ENCODE data around the gene PUS10. TPM values are rescaled to one million over a fixed set of nuclear protein-coding genes. Genes with fewer than 3 reads are reported as not detected.

The PUS10 gene
- total RNA-seq, 6 donors from 2014 or later: 6.1 to 28.3 (median 10.3) TPM

DNA sequence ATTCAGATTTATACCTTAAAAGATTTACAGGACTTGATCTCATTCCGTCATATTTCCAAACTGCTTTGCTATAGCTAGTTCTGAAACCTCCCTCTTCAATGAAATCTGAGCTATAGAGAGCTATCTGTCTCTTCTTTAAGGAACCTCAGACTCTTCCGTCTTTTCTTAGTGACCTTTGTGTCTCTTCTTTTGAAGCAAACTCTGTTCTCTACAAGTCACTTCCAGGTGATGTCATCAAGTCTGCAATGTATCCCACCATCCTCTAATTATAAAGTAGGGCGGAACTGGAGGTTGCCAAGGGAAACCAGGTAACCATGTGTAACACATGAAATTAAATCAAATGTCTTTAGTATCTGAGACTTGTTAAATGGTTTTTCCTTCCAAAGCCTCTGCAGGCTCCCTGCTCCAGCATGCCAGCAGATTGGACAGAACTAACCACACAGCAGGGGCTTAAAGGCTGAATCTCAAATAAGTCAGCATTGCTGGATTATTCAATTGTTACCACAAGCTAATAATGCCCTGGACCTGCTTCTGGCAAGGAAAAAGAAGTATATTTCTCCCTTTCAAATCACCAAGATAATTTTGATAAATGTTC lies 41.7 kb downstream of the PUS10 start:
- WGBS, 2 donors: 88 to 95% methylated on average over 3 of the region's 3 CpGs
- Histone ChIP-seq H3K4me1 (peaks cover 0 to 3% (median 0%) of the 10 kb centered on the region in 4 donors), H3K9me3 (no peaks in the 10 kb centered on the region), H3K36me3 (no peaks in the 10 kb centered on the region), H3K4me3 (no peak overlapping the region), H3K27ac (no peak overlapping the region), H3K27me3 (no peaks in the 10 kb centered on the region)
- no peak for DNase-seq
- ATAC-seq (ENCODE audit: low FRiP score in 2 of 2): no peak
- TF ChIP-seq, protein P1, sequence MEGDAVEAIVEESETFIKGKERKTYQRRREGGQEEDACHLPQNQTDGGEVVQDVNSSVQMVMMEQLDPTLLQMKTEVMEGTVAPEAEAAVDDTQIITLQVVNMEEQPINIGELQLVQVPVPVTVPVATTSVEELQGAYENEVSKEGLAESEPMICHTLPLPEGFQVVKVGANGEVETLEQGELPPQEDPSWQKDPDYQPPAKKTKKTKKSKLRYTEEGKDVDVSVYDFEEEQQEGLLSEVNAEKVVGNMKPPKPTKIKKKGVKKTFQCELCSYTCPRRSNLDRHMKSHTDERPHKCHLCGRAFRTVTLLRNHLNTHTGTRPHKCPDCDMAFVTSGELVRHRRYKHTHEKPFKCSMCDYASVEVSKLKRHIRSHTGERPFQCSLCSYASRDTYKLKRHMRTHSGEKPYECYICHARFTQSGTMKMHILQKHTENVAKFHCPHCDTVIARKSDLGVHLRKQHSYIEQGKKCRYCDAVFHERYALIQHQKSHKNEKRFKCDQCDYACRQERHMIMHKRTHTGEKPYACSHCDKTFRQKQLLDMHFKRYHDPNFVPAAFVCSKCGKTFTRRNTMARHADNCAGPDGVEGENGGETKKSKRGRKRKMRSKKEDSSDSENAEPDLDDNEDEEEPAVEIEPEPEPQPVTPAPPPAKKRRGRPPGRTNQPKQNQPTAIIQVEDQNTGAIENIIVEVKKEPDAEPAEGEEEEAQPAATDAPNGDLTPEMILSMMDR (IDR thresholded peaks at IDR 0.05): no peak
- no peak for TF ChIP-seq POLR2AphosphoS5 (IDR thresholded peaks at IDR 0.05)

DNA sequence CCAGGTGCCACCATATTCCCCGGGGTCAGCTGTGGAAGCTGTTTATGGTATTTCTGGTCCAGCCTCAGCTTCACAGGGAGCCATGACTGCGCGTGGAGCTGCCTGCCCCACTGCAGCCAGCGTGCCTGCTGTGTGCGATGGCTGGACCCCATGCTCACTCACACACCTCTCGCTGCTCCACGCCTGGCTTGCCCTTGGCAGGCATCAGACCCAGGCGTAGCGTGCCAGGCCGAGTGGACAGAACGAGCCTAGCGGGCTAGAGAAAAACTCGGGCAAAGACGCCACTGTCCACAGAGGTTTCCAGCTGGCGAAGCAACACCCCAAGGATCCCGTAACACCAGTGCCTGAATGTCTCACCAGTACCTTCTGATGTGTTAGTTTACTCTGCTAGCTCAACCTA lies 43.4 kb downstream of the PUS10 start:
- Histone ChIP-seq H3K4me1 (peaks cover 0 to 3% (median 0%) of the 10 kb centered on the region in 4 donors), H3K27me3 (no peaks in the 10 kb centered on the region), H3K27ac (no peak overlapping the region), H3K9me3 (no peaks in the 10 kb centered on the region), H3K4me3 (no peak overlapping the region), H3K36me3 (no peaks in the 10 kb centered on the region)
- 98 to 99% methylated on average over 16 of the region's 16 CpGs for WGBS, 2 donors
- peak in 1 of 2 donors; percentile 31 for DNase-seq
- TF ChIP-seq, protein P1 (IDR thresholded peaks at IDR 0.05): no peak
- TF ChIP-seq POLR2A (IDR thresholded peaks at IDR 0.05) (no peak), EP300 (IDR thresholded peaks at IDR 0.05) (no peak), POLR2AphosphoS5 (IDR thresholded peaks at IDR 0.05) (no peak)
- peak in 1 of 2 donors; percentile 41 for ATAC-seq (ENCODE audit: low FRiP score in 2 of 2)

DNA sequence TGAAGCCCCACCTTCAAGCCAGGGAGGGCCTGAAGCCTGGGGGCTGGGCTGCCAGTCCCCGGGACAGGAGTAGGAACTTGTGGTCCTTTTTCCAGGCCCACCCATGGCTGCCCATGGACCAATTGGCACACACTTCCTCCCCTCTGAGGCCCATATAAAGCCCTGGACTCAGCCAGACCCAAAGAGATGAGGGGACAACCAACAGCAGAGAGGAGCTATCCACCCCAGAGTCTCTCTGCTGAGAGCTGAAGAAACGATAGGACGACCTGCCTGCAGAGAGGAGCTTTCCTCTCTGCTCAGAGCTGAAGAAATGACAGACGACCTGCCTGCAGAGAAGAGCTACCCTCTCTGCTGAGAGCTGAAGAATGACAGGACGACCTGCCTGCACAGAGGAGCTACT lies 44.4 kb downstream of the PUS10 start:
- no peak for TF ChIP-seq POLR2A (IDR thresholded peaks at IDR 0.05)
- TF ChIP-seq EP300 (IDR thresholded peaks at IDR 0.05): no peak
- TF ChIP-seq POLR2AphosphoS5 (IDR thresholded peaks at IDR 0.05): no peak
- TF ChIP-seq, protein P1 (IDR thresholded peaks at IDR 0.05): no peak
- Histone ChIP-seq H3K36me3 (no peaks in the 10 kb centered on the region), H3K27ac (no peak overlapping the region), H3K9me3 (no peaks in the 10 kb centered on the region), H3K27me3 (no peaks in the 10 kb centered on the region), H3K4me3 (no peak overlapping the region), H3K4me1 (peaks cover 0 to 3% (median 0%) of the 10 kb centered on the region in 4 donors)
- WGBS, 2 donors: 87 to 91% methylated on average over 5 of the region's 5 CpGs
- no peak for DNase-seq
- peak in 1 of 2 donors; percentile 37 for ATAC-seq (ENCODE audit: low FRiP score in 2 of 2)

DNA sequence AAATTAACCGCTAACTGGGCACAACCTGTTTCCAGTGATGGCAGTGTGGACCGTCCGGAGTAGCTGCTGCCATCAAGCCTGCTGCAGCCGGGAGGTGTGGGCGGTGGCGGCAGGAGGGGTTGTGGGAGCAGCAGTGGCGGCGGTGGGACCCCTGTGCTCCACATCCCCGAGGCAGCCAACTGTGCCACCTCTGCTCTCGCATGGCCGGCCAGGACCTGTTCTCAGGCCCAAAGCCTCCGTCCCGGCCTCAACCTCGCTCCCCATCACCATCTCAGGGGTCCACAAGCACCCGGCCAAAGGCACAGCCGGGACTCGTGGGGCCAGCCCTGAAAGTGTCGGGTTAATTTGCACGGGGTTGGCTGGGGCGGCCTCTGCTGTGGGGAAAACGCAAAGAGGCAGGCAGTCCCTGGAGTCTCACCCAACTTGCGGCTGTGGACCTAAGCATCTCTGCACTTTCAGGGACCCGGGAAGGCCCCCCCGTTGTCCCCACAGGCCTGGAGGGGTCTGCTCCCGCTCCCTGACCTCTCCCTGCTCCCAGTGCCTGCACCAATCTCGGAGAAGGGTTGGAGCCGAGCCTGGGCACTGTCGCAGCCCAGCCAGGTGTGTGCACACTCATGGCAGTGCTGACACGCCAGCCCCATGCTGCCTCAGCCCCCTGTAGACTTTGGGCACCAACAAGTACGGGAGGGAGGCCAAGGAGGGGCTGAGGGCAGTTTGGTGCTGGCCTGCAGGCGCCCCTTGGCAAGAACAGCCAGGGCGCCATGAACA lies 45.0 kb downstream of the PUS10 start:
- peak in 1 of 2 donors; percentile 73 for DNase-seq
- peak in 1 of 2 donors; percentile 55 for ATAC-seq (ENCODE audit: low FRiP score in 2 of 2)
- peaks cover 0 to 3% (median 0%) of the 10 kb centered on the region in 4 donors for H3K4me1 ChIP-seq
- no peaks in the 10 kb centered on the region for H3K36me3 ChIP-seq
- no peak overlapping the region for H3K4me3 ChIP-seq
- H3K27ac ChIP-seq: no peak overlapping the region
- no peak for TF ChIP-seq POLR2A (IDR thresholded peaks at IDR 0.05)
- no peaks in the 10 kb centered on the region for H3K27me3 ChIP-seq
- H3K9me3 ChIP-seq: no peaks in the 10 kb centered on the region
- 97% methylated on average over 16 to 32 of the region's 32 CpGs for WGBS, 2 donors

DNA sequence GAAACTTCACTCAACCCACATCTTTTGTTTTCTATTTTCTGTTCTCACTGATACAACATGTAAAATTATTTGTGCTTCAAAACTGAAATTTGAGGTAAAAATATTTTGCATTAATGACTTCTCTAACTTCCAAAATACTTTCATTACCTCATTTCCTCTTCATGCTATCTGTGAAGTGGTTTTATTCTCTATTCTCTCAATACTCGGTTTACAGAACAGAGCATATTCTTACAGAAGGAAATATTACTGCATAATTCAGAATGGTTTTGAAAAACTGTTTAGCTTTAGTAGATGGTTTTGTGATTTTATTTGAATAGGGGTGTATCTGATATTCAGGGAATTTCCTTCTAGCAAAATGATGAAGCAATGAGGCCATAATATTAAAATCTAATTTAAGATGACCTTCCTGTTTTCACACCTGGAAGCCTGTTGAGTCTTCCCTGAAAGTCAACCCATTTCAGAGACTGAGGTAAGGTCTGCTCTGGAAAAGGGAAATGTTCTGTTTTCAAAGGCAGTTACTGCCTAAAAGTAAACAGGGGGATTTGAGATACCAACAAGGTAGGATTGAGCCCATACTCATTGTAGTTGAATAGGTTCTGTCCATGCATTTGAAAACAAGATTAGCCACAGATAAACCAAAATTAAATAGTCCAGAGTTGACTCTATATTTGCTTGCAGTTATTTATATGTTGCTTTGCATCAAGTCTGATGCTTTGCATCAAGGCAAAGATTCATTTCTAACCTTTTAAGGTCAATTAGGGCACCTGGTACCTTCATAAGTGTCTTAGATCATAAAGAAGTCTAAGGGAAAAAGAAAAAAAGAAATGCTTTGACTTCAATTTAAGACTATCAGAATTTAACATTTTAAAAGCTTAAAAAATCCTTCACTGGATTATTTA lies 51.3 kb downstream of the PUS10 start:
- Histone ChIP-seq H3K4me1 (peaks cover 0 to 4% (median 0%) of the 10 kb centered on the region in 4 donors), H3K27ac (no peak overlapping the region), H3K36me3 (no peaks in the 10 kb centered on the region), H3K4me3 (no peak overlapping the region), H3K27me3 (no peaks in the 10 kb centered on the region), H3K9me3 (no peaks in the 10 kb centered on the region)
- 31 to 56% methylated on average over 1 of the region's 1 CpG for WGBS, 2 donors
- TF ChIP-seq POLR2AphosphoS5 (IDR thresholded peaks at IDR 0.05) (no peak), EP300 (IDR thresholded peaks at IDR 0.05) (no peak), POLR2A (IDR thresholded peaks at IDR 0.05) (no peak)
- TF ChIP-seq, protein P1 (IDR thresholded peaks at IDR 0.05): no peak
- DNase-seq: no peak
- ATAC-seq (ENCODE audit: low FRiP score in 2 of 2): no peak
